NCI-H510A treated with DMSO at 0.1 percent for 48 hours (cell line): ENCODE results near the gene PAK1.
"Not testable (repeated sequence)": the region's sequence is repeated elsewhere in the genome, so short reads cannot be mapped to it uniquely, and the experiment has no call there.

Experiments used
- DNase-seq: peaks from one replicate; lab custom pipeline; 2025; lab: John Stamatoyannopoulos, UW

Gene PAK1

GRCh38 chr11:77303328-77303727 is 170.6 kb downstream of the PAK1 start:
- DNase-seq = no peak

- no peak for DNase-seq
These were observed 171.1 kb downstream of the PAK1 start for GRCh38 chr11:77302752-77303151.

GRCh38 chr11:77301510-77301909 is 172.4 kb downstream of the PAK1 start, which contains the start of gene GDPD4:
TSS of gene GDPD4 (minus strand) at chr11:77301686. CDS start at chr11:77285137, 16,549 bp downstream.
- no peak for DNase-seq

- DNase-seq = no peak
These were observed 173.2 kb downstream of the PAK1 start for GRCh38 chr11:77300695-77301094.

GRCh38 chr11:77300028-77300427 is 173.9 kb downstream of the PAK1 start:
- not testable (repeated sequence) for DNase-seq

- peak; percentile 52 for DNase-seq
These were observed 174.3 kb downstream of the PAK1 start for GRCh38 chr11:77299528-77299993.

GRCh38 chr11:77294040-77294439 is 179.9 kb downstream of the PAK1 start:
- DNase-seq = no peak

GRCh38 chr11:77289737-77290136 is 184.2 kb downstream of the PAK1 start:
- DNase-seq = no peak

GRCh38 chr11:77287615-77288273 is 186.2 kb downstream of the PAK1 start:
- DNase-seq = no peak

- DNase-seq = no peak
These were observed 186.8 kb downstream of the PAK1 start for GRCh38 chr11:77287136-77287535.

- no peak for DNase-seq
These were observed 189.1 kb downstream of the PAK1 start for GRCh38 chr11:77284476-77285468.

GRCh38 chr11:77283101-77283500 is 190.8 kb downstream of the PAK1 start:
- DNase-seq = no peak

GRCh38 chr11:77278595-77279506 is 195.0 kb downstream of the PAK1 start:
- no peak for DNase-seq

GRCh38 chr11:77276271-77276670 is 197.6 kb downstream of the PAK1 start:
- DNase-seq = no peak
